HEK293 (cell line): ENCODE results near the gene TMPRSS6.

ENCODE experiments used
- CTCF ChIA-PET: fragments of 350-600 bp; formaldehyde crosslinking; extraction: SDS; loops from one replicate; lab custom pipeline; 2021; ENCODE audit warnings: antibody characterized with exemption; lab: Yijun Ruan, JAX
- POLR2A ChIA-PET: fragments of 300-600 bp; formaldehyde crosslinking; extraction: SDS; loops from one replicate; lab custom pipeline; 2020; ENCODE audit warnings: antibody characterized with exemption, inconsistent platforms; lab: Yijun Ruan, JAX
- H3K27ac ChIP-seq: fragments of 200-500 bp; sonication (Bioruptor generic); 2 replicates; pipeline ENCODE4 v1.5.1; 2014; ENCODE audit warnings: low read depth, low read length, control low read depth, inconsistent platforms; ENCODE audit errors: extremely low read depth
- H3K36me3 ChIP-seq, 2 experiments: fragments of 200-500 bp in 1 of 2; sonication (Bioruptor generic) in 1 of 2; 1 replicate in 1 of 2; 2 replicates in 1 of 2; pipeline ENCODE4 v1.5.1; 2014 to 2017; ENCODE audit warnings: inconsistent platforms in 2 of 2, low read length in 2 of 2; ENCODE audit not compliant: control insufficient read depth in 2 of 2, insufficient read depth in 1 of 2
- H3K4me1 ChIP-seq: fragments of 200-500 bp; sonication (Bioruptor generic); 2 replicates; pipeline ENCODE4 v1.5.1; 2014; ENCODE audit warnings: mild to moderate bottlenecking, low read length, inconsistent platforms; ENCODE audit not compliant: control insufficient read depth, insufficient read depth
- H3K4me3 ChIP-seq: 2 replicates; pipeline ENCODE4 v1.5.1; 2011; ENCODE audit warnings: low read depth, mild to moderate bottlenecking, control low read depth, low read length, moderate library complexity
- H3K9me3 ChIP-seq: fragments of 200-500 bp; sonication (Bioruptor generic); 2 replicates; pipeline ENCODE4 v1.5.1; 2014; ENCODE audit warnings: low read depth, low read length, inconsistent platforms; ENCODE audit not compliant: control insufficient read depth, insufficient read depth
- KLF7 ChIP-seq: fragments of 450-650 bp; formaldehyde crosslinking; IDR thresholded peaks from 2 replicates; pipeline ENCODE4 v1.5.1; 2016; ENCODE audit warnings: missing biosample characterization, missing genetic modification characterization, borderline replicate concordance
- MZF1 ChIP-seq: fragments of 450-650 bp; formaldehyde crosslinking; IDR thresholded peaks from 2 replicates; pipeline ENCODE4 v1.5.1; 2017; ENCODE audit warnings: missing biosample characterization, missing genetic modification characterization, borderline replicate concordance
- SP2 ChIP-seq: fragments of 450-650 bp; formaldehyde crosslinking; IDR thresholded peaks from 2 replicates; pipeline ENCODE4 v1.5.1; 2016; ENCODE audit warnings: missing biosample characterization, missing genetic modification characterization
- WT1 ChIP-seq: fragments of 450-650 bp; formaldehyde crosslinking; IDR thresholded peaks from 2 replicates; pipeline ENCODE4 v1.5.1; 2016; ENCODE audit warnings: missing biosample characterization, missing genetic modification characterization
- YY2 ChIP-seq: fragments of 450-650 bp; formaldehyde crosslinking; IDR thresholded peaks from 2 replicates; pipeline ENCODE4 v1.5.1; 2016; ENCODE audit warnings: missing biosample characterization, missing genetic modification characterization
- ZNF138 ChIP-seq: fragments of 450-650 bp; formaldehyde crosslinking; IDR thresholded peaks from 2 replicates; pipeline ENCODE4 v1.5.1; 2016; ENCODE audit warnings: missing biosample characterization, missing genetic modification characterization, borderline replicate concordance
- ZNF157 ChIP-seq: fragments of 450-650 bp; formaldehyde crosslinking; IDR thresholded peaks from 2 replicates; pipeline ENCODE4 v1.5.1; 2016; ENCODE audit warnings: missing biosample characterization, missing genetic modification characterization
- ZNF274 ChIP-seq, 2 experiments: fragments of 200-500 bp in 1 of 2; fragments of 450-650 bp in 1 of 2; sonication (Bioruptor generic) in 1 of 2; formaldehyde crosslinking in 1 of 2; IDR thresholded peaks; 2 replicates each; pipeline versions ENCODE4 v1.5.1 to v1.6.1; 2014 to 2016; ENCODE audit warnings: borderline replicate concordance in 1 of 2, inconsistent platforms in 1 of 2, low read length in 1 of 2, missing biosample characterization in 1 of 2, missing genetic modification characterization in 1 of 2
- ZNF37A ChIP-seq: fragments of 450-650 bp; IDR thresholded peaks from 2 replicates; pipeline ENCODE4 v1.5.1; 2018; ENCODE audit warnings: missing biosample characterization, missing genetic modification characterization
- ZNF404 ChIP-seq: fragments of 450-650 bp; formaldehyde crosslinking; IDR thresholded peaks from 2 replicates; pipeline ENCODE4 v1.5.1; 2017; ENCODE audit warnings: missing biosample characterization, missing genetic modification characterization
- ZNF423 ChIP-seq: fragments of 450-650 bp; formaldehyde crosslinking; IDR thresholded peaks from 2 replicates; pipeline ENCODE4 v1.5.1; 2016; ENCODE audit warnings: missing biosample characterization, missing genetic modification characterization
- ZNF426 ChIP-seq: fragments of 450-650 bp; formaldehyde crosslinking; IDR thresholded peaks from 2 replicates; pipeline ENCODE4 v1.5.1; 2017; ENCODE audit warnings: missing biosample characterization, missing genetic modification characterization, mild to moderate bottlenecking, inconsistent platforms, moderate library complexity
- ZNF660 ChIP-seq: fragments of 450-650 bp; IDR thresholded peaks from 2 replicates; pipeline ENCODE4 v1.5.1; 2018; ENCODE audit warnings: missing biosample characterization, mild to moderate bottlenecking, missing genetic modification characterization
- TF ChIP-seq, protein P1 (sequence below): fragments of 450-650 bp; formaldehyde crosslinking; IDR thresholded peaks from 2 replicates; pipeline ENCODE4 v1.5.1; 2016; ENCODE audit warnings: missing biosample characterization, missing genetic modification characterization, borderline replicate concordance
- TF ChIP-seq, protein P2 (sequence below): fragments of 450-650 bp; formaldehyde crosslinking; IDR thresholded peaks from 2 replicates; pipeline ENCODE4 v1.5.1; 2016; ENCODE audit warnings: missing biosample characterization, missing genetic modification characterization
- TF ChIP-seq, protein P3 (sequence below): fragments of 450-650 bp; formaldehyde crosslinking; IDR thresholded peaks from 2 replicates; pipeline ENCODE4 v1.5.1; 2017; ENCODE audit warnings: missing biosample characterization, missing genetic modification characterization
- TF ChIP-seq, protein P4 (sequence below): fragments of 450-650 bp; formaldehyde crosslinking; IDR thresholded peaks from 2 replicates; pipeline ENCODE4 v1.5.1; 2016; ENCODE audit warnings: missing biosample characterization, missing genetic modification characterization

Gene TMPRSS6

DNA sequence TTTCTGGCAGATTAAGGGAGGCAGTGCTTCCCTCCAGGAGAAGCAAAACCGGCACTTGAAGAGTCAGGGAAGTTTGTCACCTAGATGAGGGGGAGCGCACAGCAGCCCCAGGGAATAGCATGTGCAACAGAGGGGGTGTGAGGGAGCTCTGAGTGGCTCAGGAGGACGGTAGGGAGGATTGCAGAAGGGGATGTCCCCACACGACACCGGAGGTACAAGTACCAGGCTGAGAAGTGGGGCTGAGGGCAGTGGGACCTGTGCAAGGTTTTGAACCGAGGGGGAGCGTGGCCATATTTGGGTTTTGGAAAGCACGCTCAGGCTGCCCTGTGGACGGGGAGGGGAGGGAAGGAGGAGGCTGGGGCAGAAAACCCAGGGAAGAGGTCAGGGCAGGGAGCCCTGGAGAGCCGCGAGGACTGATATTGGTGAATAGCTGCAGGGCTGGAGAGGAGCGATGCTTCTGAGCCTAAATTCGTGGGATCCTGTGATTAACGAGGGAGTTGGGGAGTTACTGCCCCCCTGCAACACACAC, 17.9 kb upstream of the TMPRSS6 start (continued):
- TF ChIP-seq, protein P1, sequence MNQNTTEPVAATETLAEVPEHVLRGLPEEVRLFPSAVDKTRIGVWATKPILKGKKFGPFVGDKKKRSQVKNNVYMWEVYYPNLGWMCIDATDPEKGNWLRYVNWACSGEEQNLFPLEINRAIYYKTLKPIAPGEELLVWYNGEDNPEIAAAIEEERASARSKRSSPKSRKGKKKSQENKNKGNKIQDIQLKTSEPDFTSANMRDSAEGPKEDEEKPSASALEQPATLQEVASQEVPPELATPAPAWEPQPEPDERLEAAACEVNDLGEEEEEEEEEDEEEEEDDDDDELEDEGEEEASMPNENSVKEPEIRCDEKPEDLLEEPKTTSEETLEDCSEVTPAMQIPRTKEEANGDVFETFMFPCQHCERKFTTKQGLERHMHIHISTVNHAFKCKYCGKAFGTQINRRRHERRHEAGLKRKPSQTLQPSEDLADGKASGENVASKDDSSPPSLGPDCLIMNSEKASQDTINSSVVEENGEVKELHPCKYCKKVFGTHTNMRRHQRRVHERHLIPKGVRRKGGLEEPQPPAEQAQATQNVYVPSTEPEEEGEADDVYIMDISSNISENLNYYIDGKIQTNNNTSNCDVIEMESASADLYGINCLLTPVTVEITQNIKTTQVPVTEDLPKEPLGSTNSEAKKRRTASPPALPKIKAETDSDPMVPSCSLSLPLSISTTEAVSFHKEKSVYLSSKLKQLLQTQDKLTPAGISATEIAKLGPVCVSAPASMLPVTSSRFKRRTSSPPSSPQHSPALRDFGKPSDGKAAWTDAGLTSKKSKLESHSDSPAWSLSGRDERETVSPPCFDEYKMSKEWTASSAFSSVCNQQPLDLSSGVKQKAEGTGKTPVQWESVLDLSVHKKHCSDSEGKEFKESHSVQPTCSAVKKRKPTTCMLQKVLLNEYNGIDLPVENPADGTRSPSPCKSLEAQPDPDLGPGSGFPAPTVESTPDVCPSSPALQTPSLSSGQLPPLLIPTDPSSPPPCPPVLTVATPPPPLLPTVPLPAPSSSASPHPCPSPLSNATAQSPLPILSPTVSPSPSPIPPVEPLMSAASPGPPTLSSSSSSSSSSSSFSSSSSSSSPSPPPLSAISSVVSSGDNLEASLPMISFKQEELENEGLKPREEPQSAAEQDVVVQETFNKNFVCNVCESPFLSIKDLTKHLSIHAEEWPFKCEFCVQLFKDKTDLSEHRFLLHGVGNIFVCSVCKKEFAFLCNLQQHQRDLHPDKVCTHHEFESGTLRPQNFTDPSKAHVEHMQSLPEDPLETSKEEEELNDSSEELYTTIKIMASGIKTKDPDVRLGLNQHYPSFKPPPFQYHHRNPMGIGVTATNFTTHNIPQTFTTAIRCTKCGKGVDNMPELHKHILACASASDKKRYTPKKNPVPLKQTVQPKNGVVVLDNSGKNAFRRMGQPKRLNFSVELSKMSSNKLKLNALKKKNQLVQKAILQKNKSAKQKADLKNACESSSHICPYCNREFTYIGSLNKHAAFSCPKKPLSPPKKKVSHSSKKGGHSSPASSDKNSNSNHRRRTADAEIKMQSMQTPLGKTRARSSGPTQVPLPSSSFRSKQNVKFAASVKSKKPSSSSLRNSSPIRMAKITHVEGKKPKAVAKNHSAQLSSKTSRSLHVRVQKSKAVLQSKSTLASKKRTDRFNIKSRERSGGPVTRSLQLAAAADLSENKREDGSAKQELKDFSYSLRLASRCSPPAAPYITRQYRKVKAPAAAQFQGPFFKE (tag by site-specific recombination): no peak

DNA sequence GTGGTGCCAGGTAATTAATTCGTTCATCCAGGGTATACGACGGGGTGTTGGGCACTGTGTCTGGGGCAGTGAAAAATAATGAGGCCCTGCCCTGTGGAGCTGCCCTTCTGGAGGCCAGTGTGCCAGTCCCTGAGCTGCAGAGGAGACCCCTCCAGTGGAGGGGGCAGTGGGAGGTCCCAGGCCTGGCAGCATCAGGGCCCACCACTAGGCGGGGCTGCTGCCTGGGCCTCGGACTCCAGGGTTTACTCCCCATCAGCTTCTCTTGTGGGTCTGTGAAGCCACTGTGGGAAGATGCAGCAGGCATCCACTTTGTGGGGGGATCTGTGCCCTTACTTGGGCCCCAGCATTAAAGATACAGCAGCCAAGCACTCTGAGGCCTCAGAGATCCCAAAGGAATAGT, 17.4 kb upstream of the TMPRSS6 start:
- TF ChIP-seq ZNF404 (tag by site-specific recombination) (no peak), MZF1 (no peak), ZNF37A (tag by site-specific recombination) (no peak)
- TF ChIP-seq, protein P2, sequence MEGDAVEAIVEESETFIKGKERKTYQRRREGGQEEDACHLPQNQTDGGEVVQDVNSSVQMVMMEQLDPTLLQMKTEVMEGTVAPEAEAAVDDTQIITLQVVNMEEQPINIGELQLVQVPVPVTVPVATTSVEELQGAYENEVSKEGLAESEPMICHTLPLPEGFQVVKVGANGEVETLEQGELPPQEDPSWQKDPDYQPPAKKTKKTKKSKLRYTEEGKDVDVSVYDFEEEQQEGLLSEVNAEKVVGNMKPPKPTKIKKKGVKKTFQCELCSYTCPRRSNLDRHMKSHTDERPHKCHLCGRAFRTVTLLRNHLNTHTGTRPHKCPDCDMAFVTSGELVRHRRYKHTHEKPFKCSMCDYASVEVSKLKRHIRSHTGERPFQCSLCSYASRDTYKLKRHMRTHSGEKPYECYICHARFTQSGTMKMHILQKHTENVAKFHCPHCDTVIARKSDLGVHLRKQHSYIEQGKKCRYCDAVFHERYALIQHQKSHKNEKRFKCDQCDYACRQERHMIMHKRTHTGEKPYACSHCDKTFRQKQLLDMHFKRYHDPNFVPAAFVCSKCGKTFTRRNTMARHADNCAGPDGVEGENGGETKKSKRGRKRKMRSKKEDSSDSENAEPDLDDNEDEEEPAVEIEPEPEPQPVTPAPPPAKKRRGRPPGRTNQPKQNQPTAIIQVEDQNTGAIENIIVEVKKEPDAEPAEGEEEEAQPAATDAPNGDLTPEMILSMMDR: peak; percentile 37; the same call in 1 of the 2 replicates
- Histone ChIP-seq H3K27ac (no peak overlapping the region), H3K4me1 (no peaks in the 10 kb centered on the region), H3K36me3 (no peaks in the 10 kb centered on the region), H3K4me3 (no peak overlapping the region), H3K9me3 (no peaks in the 10 kb centered on the region)
- CTCF ChIA-PET: interaction anchor here (0.5 to 4.7 kb wide), 12 partner anchors 10 to 1616 kb away, joined by 3 to 22 read pairs (median 4); partner anchors contain the start of gene IL2RB
- POLR2A ChIA-PET: no interaction called here

DNA sequence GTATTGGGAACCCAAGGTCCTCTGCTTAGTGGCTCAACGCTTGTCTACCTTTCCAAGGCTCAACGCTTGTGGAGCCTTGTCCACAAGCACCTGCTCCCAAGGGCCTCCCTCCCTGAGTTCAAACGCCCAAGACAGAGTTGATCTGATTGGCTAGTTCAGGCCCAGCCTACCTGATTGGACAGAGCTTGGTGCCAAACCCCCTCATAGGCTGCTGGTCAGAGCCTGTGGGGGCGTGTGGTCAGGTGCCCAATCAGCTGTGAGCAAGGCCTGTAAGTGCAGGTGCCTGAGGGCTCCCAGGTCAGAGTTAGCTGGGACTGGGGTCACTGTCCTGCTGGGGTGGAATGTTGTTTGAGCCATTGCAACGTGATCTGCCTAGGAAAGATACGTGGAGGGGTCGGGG, 16.9 kb upstream of the TMPRSS6 start:
- CTCF ChIA-PET: interaction anchor here (0.5 to 4.7 kb wide), 10 partner anchors 9 to 1617 kb away, joined by 3 to 22 read pairs (median 3); partner anchors contain the start of gene IL2RB
- POLR2A ChIA-PET: no interaction called here
- Histone ChIP-seq H3K4me3 (no peak overlapping the region), H3K27ac (no peak overlapping the region), H3K36me3 (no peaks in the 10 kb centered on the region)
- TF ChIP-seq SP2 (tag by site-specific recombination): peak; percentile 31; the same call in 1 of the 2 replicates
- TF ChIP-seq ZNF138 (tag by site-specific recombination): no peak
- TF ChIP-seq, all 188 proteins: peak for 1
- H3K9me3 ChIP-seq: no peaks in the 10 kb centered on the region
- no peaks in the 10 kb centered on the region for H3K4me1 ChIP-seq

DNA sequence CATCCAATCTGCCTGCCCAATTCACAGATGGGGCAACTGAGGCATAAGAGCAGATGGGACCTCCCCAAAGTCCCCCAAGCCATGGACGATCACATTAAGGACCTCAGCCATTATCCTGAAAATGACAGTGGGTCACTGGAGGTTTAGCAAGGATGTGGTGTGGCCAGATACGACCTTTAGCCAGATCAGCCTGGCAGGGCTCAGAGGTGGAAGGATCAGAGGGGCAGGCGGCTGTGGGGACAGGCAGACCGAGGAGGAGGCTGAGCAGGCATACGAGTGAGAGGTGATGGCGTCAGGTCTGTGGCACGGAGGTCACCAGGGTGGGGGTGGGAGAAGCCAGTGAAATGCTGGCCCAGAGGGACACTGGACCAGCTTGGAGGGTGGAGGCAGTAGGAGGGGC, 14.1 kb upstream of the TMPRSS6 start:
- ChIA-PET POLR2A (no interaction called here), CTCF (interaction anchor here (0.6 to 1.3 kb wide), 4 partner anchors 47 to 342 kb away, joined by 3 to 7 read pairs (median 5); no protein-coding TSS in a partner anchor)
- no peaks in the 10 kb centered on the region for H3K4me1 ChIP-seq
- TF ChIP-seq ZNF660 (tag by site-specific recombination) (no peak), ZNF423 (tag by site-specific recombination) (no peak), ZNF426 (tag by site-specific recombination) (no peak), KLF7 (tag by site-specific recombination) (no peak), YY2 (tag by site-specific recombination) (no peak), ZNF274 (IDR thresholded peaks at IDR 0.05; ENCODE audit: low read length) (no peak), ZNF274 (tag by site-specific recombination; IDR thresholded peaks at IDR 0.05; ENCODE audit: borderline replicate concordance) (no peak), WT1 (tag by site-specific recombination) (no peak), ZNF157 (tag by site-specific recombination) (no peak)
- TF ChIP-seq, protein P3, sequence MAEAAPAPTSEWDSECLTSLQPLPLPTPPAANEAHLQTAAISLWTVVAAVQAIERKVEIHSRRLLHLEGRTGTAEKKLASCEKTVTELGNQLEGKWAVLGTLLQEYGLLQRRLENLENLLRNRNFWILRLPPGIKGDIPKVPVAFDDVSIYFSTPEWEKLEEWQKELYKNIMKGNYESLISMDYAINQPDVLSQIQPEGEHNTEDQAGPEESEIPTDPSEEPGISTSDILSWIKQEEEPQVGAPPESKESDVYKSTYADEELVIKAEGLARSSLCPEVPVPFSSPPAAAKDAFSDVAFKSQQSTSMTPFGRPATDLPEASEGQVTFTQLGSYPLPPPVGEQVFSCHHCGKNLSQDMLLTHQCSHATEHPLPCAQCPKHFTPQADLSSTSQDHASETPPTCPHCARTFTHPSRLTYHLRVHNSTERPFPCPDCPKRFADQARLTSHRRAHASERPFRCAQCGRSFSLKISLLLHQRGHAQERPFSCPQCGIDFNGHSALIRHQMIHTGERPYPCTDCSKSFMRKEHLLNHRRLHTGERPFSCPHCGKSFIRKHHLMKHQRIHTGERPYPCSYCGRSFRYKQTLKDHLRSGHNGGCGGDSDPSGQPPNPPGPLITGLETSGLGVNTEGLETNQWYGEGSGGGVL (tag by site-specific recombination): no peak
- TF ChIP-seq, protein P4, sequence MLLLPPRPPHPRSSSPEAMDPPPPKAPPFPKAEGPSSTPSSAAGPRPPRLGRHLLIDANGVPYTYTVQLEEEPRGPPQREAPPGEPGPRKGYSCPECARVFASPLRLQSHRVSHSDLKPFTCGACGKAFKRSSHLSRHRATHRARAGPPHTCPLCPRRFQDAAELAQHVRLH (tag by site-specific recombination): no peak
- H3K27ac ChIP-seq: no peak overlapping the region
- H3K9me3 ChIP-seq: no peaks in the 10 kb centered on the region
- no peaks in the 10 kb centered on the region for H3K36me3 ChIP-seq
- H3K4me3 ChIP-seq: no peak overlapping the region
